NCI-H128 (cell line): ENCODE data around the gene CEACAM16.
"Not testable (repeated sequence)": the region's sequence is repeated elsewhere in the genome, so short reads cannot be mapped to it uniquely, and the experiment has no call there.

Experiments used
- DNase-seq: peaks from one replicate; lab custom pipeline; 2025; ENCODE audit not compliant: unreplicated experiment; lab: John Stamatoyannopoulos, UW

Gene CEACAM16

GRCh38 chr19:44675521-44675920 lies 23.4 kb upstream of the CEACAM16 start:
- DNase-seq: no peak

GRCh38 chr19:44677019-44677811 lies 21.7 kb upstream of the CEACAM16 start:
- no peak for DNase-seq

GRCh38 chr19:44680536-44680935 lies 18.4 kb upstream of the CEACAM16 start:
- DNase-seq: no peak

GRCh38 chr19:44681992-44682790 lies 16.8 kb upstream of the CEACAM16 start:
- no peak for DNase-seq

- no peak for DNase-seq
These were observed 16.1 kb upstream of the CEACAM16 start for GRCh38 chr19:44682807-44683206.

GRCh38 chr19:44683434-44684210 lies 15.3 kb upstream of the CEACAM16 start:
- DNase-seq: no peak

GRCh38 chr19:44684396-44684795 lies 14.6 kb upstream of the CEACAM16 start:
- not testable (repeated sequence) for DNase-seq

- no peak for DNase-seq
These were observed 13.8 kb upstream of the CEACAM16 start for GRCh38 chr19:44684892-44685863.

- no peak for DNase-seq
These were observed 13.1 kb upstream of the CEACAM16 start for GRCh38 chr19:44685877-44686276.

- no peak for DNase-seq
These were observed 12.1 kb upstream of the CEACAM16 start for GRCh38 chr19:44686896-44687295.

GRCh38 chr19:44687888-44688287 lies 11.1 kb upstream of the CEACAM16 start:
- no peak for DNase-seq

- peak; percentile 35 for DNase-seq
These were observed 9.4 kb upstream of the CEACAM16 start for GRCh38 chr19:44689290-44690130.

GRCh38 chr19:44690131-44690440 lies 8.9 kb upstream of the CEACAM16 start:
- DNase-seq: no peak

GRCh38 chr19:44692379-44692721 lies 6.6 kb upstream of the CEACAM16 start:
- no peak for DNase-seq

GRCh38 chr19:44694184-44694579 lies 4.8 kb upstream of the CEACAM16 start:
- no peak for DNase-seq

GRCh38 chr19:44696939-44697669 lies 1.8 kb upstream of the CEACAM16 start:
- no peak for DNase-seq

- no peak for DNase-seq
These were observed 1.3 kb upstream of the CEACAM16 start for GRCh38 chr19:44697670-44698034.

- DNase-seq: no peak
These were observed 1.6 kb downstream of the CEACAM16 start for GRCh38 chr19:44700547-44700946.

- DNase-seq: no peak
These were observed 2.3 kb downstream of the CEACAM16 start for GRCh38 chr19:44701228-44701627.
